ENCODE results near the gene ECT2L. TPM values are rescaled to one million over a fixed set of nuclear protein-coding genes. Genes with fewer than 3 reads are reported as not detected.

Gene ECT2L
- total RNA-seq, 1 experiment from 2014 or later = not detected

- intact Hi-C loops (cut with micrococcal nuclease) = no loop called here
- Histone ChIP-seq H3K36me3 (ENCODE audit: control insufficient read depth in 1 of 2, insufficient read depth in 2 of 2, low read length in 2 of 2) (no peaks in the 10 kb centered on the region), H3K9me3 (ENCODE audit: control insufficient read depth in 1 of 2, insufficient read depth in 1 of 2, low read depth in 1 of 2, low read length in 2 of 2) (no peaks in the 10 kb centered on the region), H3K9me2 (ENCODE audit: insufficient read depth) (no peaks in the 10 kb centered on the region), H3K4me3 (replicated peaks in 1 of 2; ENCODE audit: low read depth in 1 of 2, low read length in 2 of 2) (no peak overlapping the region), H3K27me3 (ENCODE audit: insufficient read depth, low read length) (no peaks in the 10 kb centered on the region), H4K20me1 (ENCODE audit: insufficient read depth) (no peaks in the 10 kb centered on the region), H3K4me2 (ENCODE audit: low read length) (no peak overlapping the region), H3K9ac (ENCODE audit: low read length) (no peak overlapping the region), H3K4me1 (ENCODE audit: control insufficient read depth in 1 of 2, insufficient read depth in 2 of 2, low read length in 2 of 2) (no peaks in the 10 kb centered on the region), H3K27ac (ENCODE audit: low read depth, low read length) (no peak overlapping the region), H3K79me2 (ENCODE audit: insufficient read depth, low read length) (no peaks in the 10 kb centered on the region), H2AFZ (ENCODE audit: low read depth, low read length, poor library complexity, severe bottlenecking) (no peak overlapping the region)
- BruUV-seq (replicated peaks) = no TSS peak
- ChIA-PET POLR2A (no interaction called here), RAD21 (ENCODE audit: low non-redundant PET in 1 of 2, low total read pairs in 2 of 2, uncharacterized antibody in 2 of 2, unreplicated experiment in 2 of 2) (no interaction called here), CTCF (no interaction called here)
- no peak for TF ChIP-seq EGR1 (IDR thresholded peaks at IDR 0.05; ENCODE audit: low read depth)
- TF ChIP-seq, protein P1, sequence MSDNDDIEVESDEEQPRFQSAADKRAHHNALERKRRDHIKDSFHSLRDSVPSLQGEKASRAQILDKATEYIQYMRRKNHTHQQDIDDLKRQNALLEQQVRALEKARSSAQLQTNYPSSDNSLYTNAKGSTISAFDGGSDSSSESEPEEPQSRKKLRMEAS (IDR thresholded peaks at IDR 0.05) = no peak
- no peak for TF ChIP-seq REST (IDR thresholded peaks at IDR 0.05; ENCODE audit: low read depth)
- TF ChIP-seq YY1 (IDR thresholded peaks at IDR 0.05; ENCODE audit: extremely low read depth, insufficient replicate concordance, low read depth, low read length) = no peak
- TF ChIP-seq CEBPB (IDR thresholded peaks at IDR 0.05; ENCODE audit: low read depth) = no peak
- no peak for TF ChIP-seq SRF (IDR thresholded peaks at IDR 0.05; ENCODE audit: low read depth)
- TF ChIP-seq JUND (IDR thresholded peaks at IDR 0.05) = no peak
- TF ChIP-seq EZH2phosphoT487 (IDR thresholded peaks at IDR 0.05; ENCODE audit: borderline replicate concordance) = no peak
- TF ChIP-seq ZNF274 (IDR thresholded peaks at IDR 0.05; ENCODE audit: low read depth, low read length) = no peak
- no peak for TF ChIP-seq ZFX (IDR thresholded peaks at IDR 0.05)
- TF ChIP-seq POLR2AphosphoS5 (IDR thresholded peaks at IDR 0.05; ENCODE audit: low read depth, low read length) = no peak
- no peak for TF ChIP-seq RAD21 (IDR thresholded peaks at IDR 0.05; ENCODE audit: low read depth)
- TF ChIP-seq TCF7L2 (IDR thresholded peaks at IDR 0.05; ENCODE audit: borderline replicate concordance, extremely low read depth, insufficient read depth, insufficient read length) = no peak
- TF ChIP-seq SIN3A (IDR thresholded peaks at IDR 0.05; ENCODE audit: low read depth) = no peak
- TF ChIP-seq, protein P2, sequence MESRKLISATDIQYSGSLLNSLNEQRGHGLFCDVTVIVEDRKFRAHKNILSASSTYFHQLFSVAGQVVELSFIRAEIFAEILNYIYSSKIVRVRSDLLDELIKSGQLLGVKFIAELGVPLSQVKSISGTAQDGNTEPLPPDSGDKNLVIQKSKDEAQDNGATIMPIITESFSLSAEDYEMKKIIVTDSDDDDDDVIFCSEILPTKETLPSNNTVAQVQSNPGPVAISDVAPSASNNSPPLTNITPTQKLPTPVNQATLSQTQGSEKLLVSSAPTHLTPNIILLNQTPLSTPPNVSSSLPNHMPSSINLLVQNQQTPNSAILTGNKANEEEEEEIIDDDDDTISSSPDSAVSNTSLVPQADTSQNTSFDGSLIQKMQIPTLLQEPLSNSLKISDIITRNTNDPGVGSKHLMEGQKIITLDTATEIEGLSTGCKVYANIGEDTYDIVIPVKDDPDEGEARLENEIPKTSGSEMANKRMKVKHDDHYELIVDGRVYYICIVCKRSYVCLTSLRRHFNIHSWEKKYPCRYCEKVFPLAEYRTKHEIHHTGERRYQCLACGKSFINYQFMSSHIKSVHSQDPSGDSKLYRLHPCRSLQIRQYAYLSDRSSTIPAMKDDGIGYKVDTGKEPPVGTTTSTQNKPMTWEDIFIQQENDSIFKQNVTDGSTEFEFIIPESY (IDR thresholded peaks at IDR 0.05; ENCODE audit: extremely low read depth, insufficient replicate concordance, low read length) = no peak
- ATAC-seq = no peak
- DNase-seq (ENCODE audit: low read depth, low spot score) = no peak
These were observed 43.9 kb upstream of the ECT2L start for GRCh38 chr6:138752017-138752416.
